ENCODE results near the gene AK5. TPM values are rescaled to one million over a fixed set of nuclear protein-coding genes. Genes with fewer than 3 reads are reported as not detected.

Gene AK5
- total RNA-seq, 1 donor from 2014 or later = not detected

GRCh38 chr1:77468949-77469710 lies 187.3 kb downstream of the AK5 start:
- no peak overlapping the region for H3K27ac Mint-ChIP-seq
- TF ChIP-seq, protein P1, sequence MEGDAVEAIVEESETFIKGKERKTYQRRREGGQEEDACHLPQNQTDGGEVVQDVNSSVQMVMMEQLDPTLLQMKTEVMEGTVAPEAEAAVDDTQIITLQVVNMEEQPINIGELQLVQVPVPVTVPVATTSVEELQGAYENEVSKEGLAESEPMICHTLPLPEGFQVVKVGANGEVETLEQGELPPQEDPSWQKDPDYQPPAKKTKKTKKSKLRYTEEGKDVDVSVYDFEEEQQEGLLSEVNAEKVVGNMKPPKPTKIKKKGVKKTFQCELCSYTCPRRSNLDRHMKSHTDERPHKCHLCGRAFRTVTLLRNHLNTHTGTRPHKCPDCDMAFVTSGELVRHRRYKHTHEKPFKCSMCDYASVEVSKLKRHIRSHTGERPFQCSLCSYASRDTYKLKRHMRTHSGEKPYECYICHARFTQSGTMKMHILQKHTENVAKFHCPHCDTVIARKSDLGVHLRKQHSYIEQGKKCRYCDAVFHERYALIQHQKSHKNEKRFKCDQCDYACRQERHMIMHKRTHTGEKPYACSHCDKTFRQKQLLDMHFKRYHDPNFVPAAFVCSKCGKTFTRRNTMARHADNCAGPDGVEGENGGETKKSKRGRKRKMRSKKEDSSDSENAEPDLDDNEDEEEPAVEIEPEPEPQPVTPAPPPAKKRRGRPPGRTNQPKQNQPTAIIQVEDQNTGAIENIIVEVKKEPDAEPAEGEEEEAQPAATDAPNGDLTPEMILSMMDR (IDR thresholded peaks at IDR 0.05) = no peak
- ATAC-seq (ENCODE audit: low read depth) (no peak), DNase-seq (no peak)
- peaks cover 8% of the 10 kb centered on the region for H3K27me3 Mint-ChIP-seq
- ChIA-PET POLR2A (no interaction called here), CTCF (no interaction called here)
- intact Hi-C loops (cut with micrococcal nuclease) = no loop called here
- H3K4me3 Mint-ChIP-seq = no peak overlapping the region
- no peaks in the 10 kb centered on the region for H3K36me3 Mint-ChIP-seq (ENCODE audit: low read depth)
- no peaks in the 10 kb centered on the region for H3K9me3 Mint-ChIP-seq
- H3K4me1 Mint-ChIP-seq = no peaks in the 10 kb centered on the region

DNA sequence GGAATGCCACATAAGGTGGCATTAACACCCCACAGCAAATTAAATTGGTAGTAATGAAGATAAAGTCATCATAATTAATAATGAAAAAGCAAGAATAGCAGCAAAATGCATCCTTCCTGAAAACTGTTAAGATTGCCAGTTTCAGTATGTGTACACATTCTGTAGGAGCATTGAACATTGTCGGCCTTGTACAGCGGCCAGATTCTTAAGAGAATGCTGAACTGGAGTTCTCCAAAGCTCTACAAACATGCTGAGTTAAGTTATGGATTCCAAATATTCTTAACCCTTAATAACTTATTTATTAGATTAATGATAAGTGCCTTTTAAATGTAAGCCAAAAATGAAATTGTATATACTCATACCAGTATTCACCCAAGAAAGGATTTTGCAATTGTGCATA lies 189.9 kb downstream of the AK5 start:
- ChIA-PET POLR2A (no interaction called here), CTCF (no interaction called here)
- TF ChIP-seq, protein P1 (IDR thresholded peaks at IDR 0.05) = no peak
- Mint-ChIP-seq H3K36me3 (ENCODE audit: low read depth) (no peaks in the 10 kb centered on the region), H3K4me3 (no peak overlapping the region), H3K9me3 (no peaks in the 10 kb centered on the region), H3K27me3 (peaks cover 9% of the 10 kb centered on the region), H3K4me1 (no peaks in the 10 kb centered on the region), H3K27ac (no peak overlapping the region)
- DNase-seq (no peak), ATAC-seq (ENCODE audit: low read depth) (no peak)
- intact Hi-C loops (cut with micrococcal nuclease) = no loop called here

- no peaks in the 10 kb centered on the region for H3K4me1 Mint-ChIP-seq
- no peak overlapping the region for H3K27ac Mint-ChIP-seq
- H3K36me3 Mint-ChIP-seq (ENCODE audit: low read depth) = no peaks in the 10 kb centered on the region
- TF ChIP-seq, protein P1 (IDR thresholded peaks at IDR 0.05) = no peak
- POLR2A ChIA-PET = no interaction called here
- intact Hi-C loops (cut with micrococcal nuclease) = no loop called here
- DNase-seq (no peak), ATAC-seq (ENCODE audit: low read depth) (no peak)
- H3K4me3 Mint-ChIP-seq = no peak overlapping the region
- peaks cover 9% of the 10 kb centered on the region for H3K27me3 Mint-ChIP-seq
- H3K9me3 Mint-ChIP-seq = no peaks in the 10 kb centered on the region
- CTCF ChIA-PET = no interaction called here
Measured at GRCh38 chr1:77473690-77474089, 191.9 kb downstream of the AK5 start.

DNA sequence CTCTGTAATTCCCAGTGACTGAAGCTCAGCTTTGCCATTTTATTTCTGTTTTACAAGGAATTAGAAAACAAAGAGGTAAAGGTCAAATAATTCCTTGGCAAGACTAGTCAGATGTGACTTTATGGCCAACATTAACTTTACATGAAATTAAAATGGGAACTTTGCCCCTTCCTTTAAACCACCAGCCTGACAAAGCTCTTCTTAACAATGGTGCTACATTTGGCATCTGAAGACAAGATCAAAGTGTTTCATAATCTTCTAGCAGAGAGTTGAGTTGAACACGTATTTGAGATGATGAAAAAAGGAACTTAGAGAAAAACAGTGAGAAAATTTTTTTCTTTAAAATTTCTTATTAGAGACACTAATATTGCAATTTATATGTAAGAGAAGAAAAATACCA lies 193.8 kb downstream of the AK5 start:
- Mint-ChIP-seq H3K27me3 (peaks cover 9% of the 10 kb centered on the region), H3K4me1 (no peaks in the 10 kb centered on the region), H3K36me3 (ENCODE audit: low read depth) (no peaks in the 10 kb centered on the region), H3K9me3 (no peaks in the 10 kb centered on the region), H3K27ac (no peak overlapping the region), H3K4me3 (no peak overlapping the region)
- CTCF ChIA-PET = no interaction called here
- no peak for DNase-seq
- TF ChIP-seq, protein P1 (IDR thresholded peaks at IDR 0.05) = no peak
- ATAC-seq (ENCODE audit: low read depth) = no peak
- intact Hi-C loops (cut with micrococcal nuclease) = no loop called here
- POLR2A ChIA-PET = no interaction called here

GRCh38 chr1:77476475-77476874 lies 194.7 kb downstream of the AK5 start:
- TF ChIP-seq, protein P1 (IDR thresholded peaks at IDR 0.05) = no peak
- H3K27ac Mint-ChIP-seq = no peak overlapping the region
- intact Hi-C loops (cut with micrococcal nuclease) = no loop called here
- ATAC-seq (ENCODE audit: low read depth) (no peak), DNase-seq (no peak)
- H3K4me1 Mint-ChIP-seq = no peaks in the 10 kb centered on the region
- ChIA-PET CTCF (no interaction called here), POLR2A (no interaction called here)
- no peak overlapping the region for H3K4me3 Mint-ChIP-seq
- H3K36me3 Mint-ChIP-seq (ENCODE audit: low read depth) = no peaks in the 10 kb centered on the region
- peaks cover 9% of the 10 kb centered on the region for H3K27me3 Mint-ChIP-seq
- no peaks in the 10 kb centered on the region for H3K9me3 Mint-ChIP-seq

All from activated B cell treated with CpG ODN at 0.5 μM for 24 hours (primary cell).